ENCODE measurements around the gene TENM3. TPM values are rescaled to one million over a fixed set of nuclear protein-coding genes. Genes with fewer than 3 reads are reported as not detected.

Gene TENM3
- total and polyA plus RNA-seq, 2 of the 8 experiments (the other 6 are each of a cell fraction or from before 2014, with no cell fraction given): 36.9 to 69.3 TPM

- TF ChIP-seq, protein P1, sequence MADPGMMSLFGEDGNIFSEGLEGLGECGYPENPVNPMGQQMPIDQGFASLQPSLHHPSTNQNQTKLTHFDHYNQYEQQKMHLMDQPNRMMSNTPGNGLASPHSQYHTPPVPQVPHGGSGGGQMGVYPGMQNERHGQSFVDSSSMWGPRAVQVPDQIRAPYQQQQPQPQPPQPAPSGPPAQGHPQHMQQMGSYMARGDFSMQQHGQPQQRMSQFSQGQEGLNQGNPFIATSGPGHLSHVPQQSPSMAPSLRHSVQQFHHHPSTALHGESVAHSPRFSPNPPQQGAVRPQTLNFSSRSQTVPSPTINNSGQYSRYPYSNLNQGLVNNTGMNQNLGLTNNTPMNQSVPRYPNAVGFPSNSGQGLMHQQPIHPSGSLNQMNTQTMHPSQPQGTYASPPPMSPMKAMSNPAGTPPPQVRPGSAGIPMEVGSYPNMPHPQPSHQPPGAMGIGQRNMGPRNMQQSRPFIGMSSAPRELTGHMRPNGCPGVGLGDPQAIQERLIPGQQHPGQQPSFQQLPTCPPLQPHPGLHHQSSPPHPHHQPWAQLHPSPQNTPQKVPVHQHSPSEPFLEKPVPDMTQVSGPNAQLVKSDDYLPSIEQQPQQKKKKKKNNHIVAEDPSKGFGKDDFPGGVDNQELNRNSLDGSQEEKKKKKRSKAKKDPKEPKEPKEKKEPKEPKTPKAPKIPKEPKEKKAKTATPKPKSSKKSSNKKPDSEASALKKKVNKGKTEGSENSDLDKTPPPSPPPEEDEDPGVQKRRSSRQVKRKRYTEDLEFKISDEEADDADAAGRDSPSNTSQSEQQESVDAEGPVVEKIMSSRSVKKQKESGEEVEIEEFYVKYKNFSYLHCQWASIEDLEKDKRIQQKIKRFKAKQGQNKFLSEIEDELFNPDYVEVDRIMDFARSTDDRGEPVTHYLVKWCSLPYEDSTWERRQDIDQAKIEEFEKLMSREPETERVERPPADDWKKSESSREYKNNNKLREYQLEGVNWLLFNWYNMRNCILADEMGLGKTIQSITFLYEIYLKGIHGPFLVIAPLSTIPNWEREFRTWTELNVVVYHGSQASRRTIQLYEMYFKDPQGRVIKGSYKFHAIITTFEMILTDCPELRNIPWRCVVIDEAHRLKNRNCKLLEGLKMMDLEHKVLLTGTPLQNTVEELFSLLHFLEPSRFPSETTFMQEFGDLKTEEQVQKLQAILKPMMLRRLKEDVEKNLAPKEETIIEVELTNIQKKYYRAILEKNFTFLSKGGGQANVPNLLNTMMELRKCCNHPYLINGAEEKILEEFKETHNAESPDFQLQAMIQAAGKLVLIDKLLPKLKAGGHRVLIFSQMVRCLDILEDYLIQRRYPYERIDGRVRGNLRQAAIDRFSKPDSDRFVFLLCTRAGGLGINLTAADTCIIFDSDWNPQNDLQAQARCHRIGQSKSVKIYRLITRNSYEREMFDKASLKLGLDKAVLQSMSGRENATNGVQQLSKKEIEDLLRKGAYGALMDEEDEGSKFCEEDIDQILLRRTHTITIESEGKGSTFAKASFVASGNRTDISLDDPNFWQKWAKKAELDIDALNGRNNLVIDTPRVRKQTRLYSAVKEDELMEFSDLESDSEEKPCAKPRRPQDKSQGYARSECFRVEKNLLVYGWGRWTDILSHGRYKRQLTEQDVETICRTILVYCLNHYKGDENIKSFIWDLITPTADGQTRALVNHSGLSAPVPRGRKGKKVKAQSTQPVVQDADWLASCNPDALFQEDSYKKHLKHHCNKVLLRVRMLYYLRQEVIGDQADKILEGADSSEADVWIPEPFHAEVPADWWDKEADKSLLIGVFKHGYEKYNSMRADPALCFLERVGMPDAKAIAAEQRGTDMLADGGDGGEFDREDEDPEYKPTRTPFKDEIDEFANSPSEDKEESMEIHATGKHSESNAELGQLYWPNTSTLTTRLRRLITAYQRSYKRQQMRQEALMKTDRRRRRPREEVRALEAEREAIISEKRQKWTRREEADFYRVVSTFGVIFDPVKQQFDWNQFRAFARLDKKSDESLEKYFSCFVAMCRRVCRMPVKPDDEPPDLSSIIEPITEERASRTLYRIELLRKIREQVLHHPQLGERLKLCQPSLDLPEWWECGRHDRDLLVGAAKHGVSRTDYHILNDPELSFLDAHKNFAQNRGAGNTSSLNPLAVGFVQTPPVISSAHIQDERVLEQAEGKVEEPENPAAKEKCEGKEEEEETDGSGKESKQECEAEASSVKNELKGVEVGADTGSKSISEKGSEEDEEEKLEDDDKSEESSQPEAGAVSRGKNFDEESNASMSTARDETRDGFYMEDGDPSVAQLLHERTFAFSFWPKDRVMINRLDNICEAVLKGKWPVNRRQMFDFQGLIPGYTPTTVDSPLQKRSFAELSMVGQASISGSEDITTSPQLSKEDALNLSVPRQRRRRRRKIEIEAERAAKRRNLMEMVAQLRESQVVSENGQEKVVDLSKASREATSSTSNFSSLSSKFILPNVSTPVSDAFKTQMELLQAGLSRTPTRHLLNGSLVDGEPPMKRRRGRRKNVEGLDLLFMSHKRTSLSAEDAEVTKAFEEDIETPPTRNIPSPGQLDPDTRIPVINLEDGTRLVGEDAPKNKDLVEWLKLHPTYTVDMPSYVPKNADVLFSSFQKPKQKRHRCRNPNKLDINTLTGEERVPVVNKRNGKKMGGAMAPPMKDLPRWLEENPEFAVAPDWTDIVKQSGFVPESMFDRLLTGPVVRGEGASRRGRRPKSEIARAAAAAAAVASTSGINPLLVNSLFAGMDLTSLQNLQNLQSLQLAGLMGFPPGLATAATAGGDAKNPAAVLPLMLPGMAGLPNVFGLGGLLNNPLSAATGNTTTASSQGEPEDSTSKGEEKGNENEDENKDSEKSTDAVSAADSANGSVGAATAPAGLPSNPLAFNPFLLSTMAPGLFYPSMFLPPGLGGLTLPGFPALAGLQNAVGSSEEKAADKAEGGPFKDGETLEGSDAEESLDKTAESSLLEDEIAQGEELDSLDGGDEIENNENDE (IDR thresholded peaks at IDR 0.05; ENCODE audit: insufficient replicate concordance, low read length): no peak
Measured at GRCh38 chr4:182212211-182212761, 30.9 kb upstream of the TENM3 start (continued).
